Measurements from ENCODE around the gene KLHL12. TPM values are rescaled to one million over a fixed set of nuclear protein-coding genes. Genes with fewer than 3 reads are reported as not detected.

Gene KLHL12
- total RNA-seq, 1 donor from 2014 or later, result 21.5 TPM

GRCh38 chr1:202880961-202881460, 46.0 kb downstream of the KLHL12 start:
- no peak for ATAC-seq

GRCh38 chr1:202880062-202880461, 47.0 kb downstream of the KLHL12 start:
- no peak for ATAC-seq

GRCh38 chr1:202879128-202879527, 47.9 kb downstream of the KLHL12 start:
- ATAC-seq, result no peak

- ATAC-seq, result no peak
Measured at GRCh38 chr1:202873026-202873425, 54.0 kb downstream of the KLHL12 start.

- ATAC-seq, result peak; percentile 90
Measured at GRCh38 chr1:202871367-202871766, 55.7 kb downstream of the KLHL12 start.

GRCh38 chr1:202862679-202863560, 64.1 kb downstream of the KLHL12 start:
- ATAC-seq, result no peak

GRCh38 chr1:202861420-202862132, 65.5 kb downstream of the KLHL12 start:
- ATAC-seq, result peak; percentile 86

GRCh38 chr1:202860744-202861419, 66.2 kb downstream of the KLHL12 start:
- peak; percentile 87 for ATAC-seq

- no peak for ATAC-seq
Measured at GRCh38 chr1:202858789-202859414, 68.1 kb downstream of the KLHL12 start.

GRCh38 chr1:202858331-202858730, 68.7 kb downstream of the KLHL12 start:
- ATAC-seq, result no peak

- no peak for ATAC-seq
Measured at GRCh38 chr1:202857136-202857610, 69.9 kb downstream of the KLHL12 start.

- no peak for ATAC-seq
Measured at GRCh38 chr1:202856014-202856413, 71.0 kb downstream of the KLHL12 start.

- ATAC-seq, result no peak
Measured at GRCh38 chr1:202854787-202855186, 72.2 kb downstream of the KLHL12 start.

- peak; percentile 72 for ATAC-seq
Measured at GRCh38 chr1:202852163-202852904, 74.7 kb downstream of the KLHL12 start.

- no peak for ATAC-seq
Measured at GRCh38 chr1:202850593-202851362, 76.3 kb downstream of the KLHL12 start.

GRCh38 chr1:202848191-202848542, 78.9 kb downstream of the KLHL12 start:
- peak; percentile 21 for ATAC-seq

- no peak for ATAC-seq
Measured at GRCh38 chr1:202844935-202845334, 82.1 kb downstream of the KLHL12 start.

- ATAC-seq, result peak; percentile 65
Measured at GRCh38 chr1:202844259-202844658, 82.8 kb downstream of the KLHL12 start.

- no peak for ATAC-seq
Measured at GRCh38 chr1:202843081-202843480, 84.0 kb downstream of the KLHL12 start.

All from esophagus mucosa (tissue), 1 donor.